ENCODE measurements around the gene MKNK2. TPM values are rescaled to one million over a fixed set of nuclear protein-coding genes. Genes with fewer than 3 reads are reported as not detected.

Gene MKNK2
- total RNA-seq (2021; ENCODE audit: unreplicated experiment) (240 TPM), Bru-seq, nascent RNA (percentile 69 among the genes with signal in this experiment), BruChase-seq, experiment 1, labeled RNA remaining after a 2-hour chase (percentile 86 among the genes with signal in this experiment), BruChase-seq, experiment 2, labeled RNA remaining after a 6-hour chase (percentile 90 among the genes with signal in this experiment)
- 278 TPM for polyA plus RNA-seq (2012; ENCODE audit: insufficient read length)
- long read RNA-seq, transcript MKNK2-202 (14 exons, 1,744 nt), result major isoform, 13 of 222 reads
- long read RNA-seq, partial matches to known transcripts, result 47 of 222 reads
- long read RNA-seq, other reads (novel, unspliced or antisense), result 158 of 222 reads

DNA sequence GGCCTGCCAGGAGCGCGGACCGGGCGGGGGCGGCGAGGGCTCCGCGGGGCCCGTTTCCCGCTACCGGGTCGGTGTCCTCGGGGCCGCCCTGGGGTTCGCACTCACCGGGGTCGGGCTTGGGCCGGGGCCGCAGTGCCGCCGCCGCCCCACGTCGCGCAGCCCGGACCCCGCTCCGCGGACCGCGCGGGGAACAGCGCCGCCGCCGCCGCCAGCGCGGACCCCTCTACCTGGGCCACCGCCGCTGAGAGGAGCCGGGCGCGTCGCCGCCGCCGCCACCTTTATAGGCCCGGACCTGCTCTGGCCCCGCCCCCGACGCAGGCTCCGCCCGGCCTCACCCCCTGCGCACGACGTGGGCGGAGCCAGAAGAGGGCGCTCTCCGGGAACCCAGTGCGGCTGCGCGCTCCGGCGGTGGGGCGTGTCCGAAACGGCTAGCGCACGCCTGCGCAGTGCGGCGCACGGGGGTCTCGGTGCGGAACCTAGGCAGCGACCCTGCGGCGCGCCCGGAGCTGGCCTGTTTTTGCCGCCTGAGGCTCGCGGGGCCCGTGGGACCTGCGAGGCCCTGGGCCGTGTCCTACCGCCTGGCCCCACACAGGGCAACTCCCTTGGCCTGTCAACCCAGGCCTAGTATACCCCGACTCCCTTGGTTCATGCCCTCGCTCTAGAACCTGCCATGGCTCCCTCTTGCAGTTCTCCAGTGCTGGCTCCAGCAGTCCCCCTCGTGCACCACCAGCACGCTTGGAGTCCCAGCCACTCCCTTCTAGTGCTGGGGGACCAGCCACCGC is at the start of gene MKNK2:
Gene MKNK2 (minus strand): TSS at position 254 of the 782 bp plus-strand sequence. CDS start 393 bp downstream, outside the sequence.
- ChIA-PET POLR2A (interaction anchor here (1.1 kb wide), 1 partner anchor 16 kb away, joined by 3 read pairs; no protein-coding TSS in a partner anchor), CTCF (no interaction called here)
- H3K27me3 ChIP-seq (ENCODE audit: control insufficient read depth, insufficient read depth, low read length), result no peaks in the 10 kb centered on the region
- H3K27ac ChIP-seq (ENCODE audit: low read length), result peak within 1 kb of the TSS; percentile 90
- H3K36me3 ChIP-seq (ENCODE audit: control insufficient read depth, insufficient read depth, low read length), result peaks cover 6% of the 10 kb centered on the region; the same call in 1 of the 2 replicates
- no TSS peak for BruUV-seq (replicated peaks)
- peak within 1 kb of the TSS; percentile 78 to 84 for H3K4me3 ChIP-seq (ENCODE audit: low read depth in 2 of 2, low read length in 2 of 2)
- no peaks in the 10 kb centered on the region for H3K9me3 ChIP-seq (ENCODE audit: control insufficient read depth, insufficient read depth, low read depth, low read length)
- peak; percentile 82 for ATAC-seq
- in situ Hi-C loops (cut with HindIII; ENCODE audit: low pct_unique_long_range_greater_than_20kb, low sequenced_read_pairs), result no loop called here
- DNase-seq (ENCODE audit: low read depth, low spot score), result no peak
- no peak for TF ChIP-seq TCF7L2 (IDR thresholded peaks at IDR 0.05; ENCODE audit: low read depth, low read length)
- TF ChIP-seq, protein P1, sequence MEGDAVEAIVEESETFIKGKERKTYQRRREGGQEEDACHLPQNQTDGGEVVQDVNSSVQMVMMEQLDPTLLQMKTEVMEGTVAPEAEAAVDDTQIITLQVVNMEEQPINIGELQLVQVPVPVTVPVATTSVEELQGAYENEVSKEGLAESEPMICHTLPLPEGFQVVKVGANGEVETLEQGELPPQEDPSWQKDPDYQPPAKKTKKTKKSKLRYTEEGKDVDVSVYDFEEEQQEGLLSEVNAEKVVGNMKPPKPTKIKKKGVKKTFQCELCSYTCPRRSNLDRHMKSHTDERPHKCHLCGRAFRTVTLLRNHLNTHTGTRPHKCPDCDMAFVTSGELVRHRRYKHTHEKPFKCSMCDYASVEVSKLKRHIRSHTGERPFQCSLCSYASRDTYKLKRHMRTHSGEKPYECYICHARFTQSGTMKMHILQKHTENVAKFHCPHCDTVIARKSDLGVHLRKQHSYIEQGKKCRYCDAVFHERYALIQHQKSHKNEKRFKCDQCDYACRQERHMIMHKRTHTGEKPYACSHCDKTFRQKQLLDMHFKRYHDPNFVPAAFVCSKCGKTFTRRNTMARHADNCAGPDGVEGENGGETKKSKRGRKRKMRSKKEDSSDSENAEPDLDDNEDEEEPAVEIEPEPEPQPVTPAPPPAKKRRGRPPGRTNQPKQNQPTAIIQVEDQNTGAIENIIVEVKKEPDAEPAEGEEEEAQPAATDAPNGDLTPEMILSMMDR (IDR thresholded peaks at IDR 0.05), result peak; percentile 64
- TF ChIP-seq SIN3A (IDR thresholded peaks at IDR 0.05; ENCODE audit: borderline replicate concordance, insufficient read depth, low read depth, low read length), result peak; percentile 74; the same call in 1 of the 2 replicates
- TF ChIP-seq POLR2AphosphoS5 (IDR thresholded peaks at IDR 0.05; ENCODE audit: low read depth, low read length), result peak; percentile 87
- 0 out of 4 replicates have a peak, but pooled peaks of 1 of the 2 experiments have one; percentile 46 for TF ChIP-seq REST (IDR thresholded peaks at IDR 0.05; ENCODE audit: insufficient read depth in 1 of 2, low read depth in 2 of 2, low read length in 1 of 2)
- H3K4me1 ChIP-seq (ENCODE audit: control insufficient read depth, insufficient read depth, low read length), result peaks cover 50% of the 10 kb centered on the region
- intact Hi-C loops (cut with micrococcal nuclease; ENCODE audit: unreplicated experiment), result no loop called here

- TF ChIP-seq POLR2AphosphoS5 (IDR thresholded peaks at IDR 0.05; ENCODE audit: low read depth, low read length), result no peak
- TF ChIP-seq REST (IDR thresholded peaks at IDR 0.05; ENCODE audit: insufficient read depth in 1 of 2, low read depth in 2 of 2, low read length in 1 of 2), result no peak
- TF ChIP-seq TCF7L2 (IDR thresholded peaks at IDR 0.05; ENCODE audit: low read depth, low read length), result no peak
- TF ChIP-seq SIN3A (IDR thresholded peaks at IDR 0.05; ENCODE audit: borderline replicate concordance, insufficient read depth, low read depth, low read length), result no peak
- TF ChIP-seq, protein P1 (IDR thresholded peaks at IDR 0.05), result no peak
- CTCF ChIA-PET, result no interaction called here
- Histone ChIP-seq H3K4me1 (ENCODE audit: control insufficient read depth, insufficient read depth, low read length) (0 out of 2 replicates have a peak, but pooled peaks cover 3% of the 10 kb centered on the region), H3K27ac (ENCODE audit: low read length) (no peak overlapping the region), H3K36me3 (ENCODE audit: control insufficient read depth, insufficient read depth, low read length) (no peaks in the 10 kb centered on the region), H3K9me3 (ENCODE audit: control insufficient read depth, insufficient read depth, low read depth, low read length) (no peaks in the 10 kb centered on the region), H3K4me3 (ENCODE audit: low read depth in 2 of 2, low read length in 2 of 2) (no peak overlapping the region), H3K27me3 (ENCODE audit: control insufficient read depth, insufficient read depth, low read length) (no peaks in the 10 kb centered on the region)
- POLR2A ChIA-PET, result no interaction called here
- DNase-seq (ENCODE audit: low read depth, low spot score) (no peak), ATAC-seq (no peak)
- BruUV-seq (replicated peaks), result no TSS peak
- in situ Hi-C loops (cut with HindIII; ENCODE audit: low pct_unique_long_range_greater_than_20kb, low sequenced_read_pairs), result no loop called here
- intact Hi-C loops (cut with micrococcal nuclease; ENCODE audit: unreplicated experiment), result no loop called here
Observed at GRCh38 chr19:2100719-2101061, 49.6 kb upstream of the MKNK2 start.

Data from Panc1 (cell line).